CD4-positive, alpha-beta T cell (primary cell): ENCODE data around the gene MAN1A1. TPM values are rescaled to one million over a fixed set of nuclear protein-coding genes. Genes with fewer than 3 reads are reported as not detected.
A peak's percentile ranks its signal among the peaks of the same experiment; 100 is the strongest.

ENCODE experiments used
- ATAC-seq: fragments of 200-7000 bp; cut with Tn5 transposase; one replicate; pipeline ENCODE4 v1.10.0; 2022; ENCODE audit warnings: mild to moderate bottlenecking; ENCODE audit not compliant: poor library complexity
- CTCF ChIA-PET: fragments of 350-600 bp; sonication (Branson Sonifier 250); formaldehyde crosslinking; loops from one replicate; lab custom pipeline; 2021; ENCODE audit warnings: antibody characterized with exemption, inconsistent platforms; lab: Charles Lee
- POLR2A ChIA-PET: fragments of 350-600 bp; sonication (Branson Sonifier 250); formaldehyde crosslinking; loops from one replicate; lab custom pipeline; 2021; ENCODE audit warnings: antibody characterized with exemption, inconsistent platforms; lab: Charles Lee
- DNase-seq, 14 experiments: peaks; one replicate each; pipeline ENCODE4 v3.0.0-alpha.2; 2013 to 2020; ENCODE audit warnings: mixed read lengths in 2 of 14
- H3K27ac ChIP-seq, 2 donors: one replicate each; pipeline versions ENCODE4 v1.5.1 to v1.7.0; 2013; ENCODE audit warnings: low read length in 2 of 2, low read depth in 1 of 2, mild to moderate bottlenecking in 1 of 2
- H3K27me3 ChIP-seq, 2 experiments: 1 replicate in 1 of 2; 2 replicates in 1 of 2; pipeline versions ENCODE4 v1.6.1 to v1.7.0; 2013; ENCODE audit warnings: low read length in 2 of 2, control low read depth in 1 of 2, mild to moderate bottlenecking in 1 of 2, moderate library complexity in 1 of 2; ENCODE audit not compliant: insufficient read depth in 2 of 2, control insufficient read depth in 1 of 2
- H3K36me3 ChIP-seq: one replicate; pipeline ENCODE4 v1.6.1; 2013; ENCODE audit warnings: low read length, control low read depth; ENCODE audit not compliant: insufficient read depth
- H3K4me1 ChIP-seq: one replicate; pipeline ENCODE4 v1.6.1; 2013; ENCODE audit warnings: low read length, control low read depth; ENCODE audit not compliant: insufficient read depth
- H3K4me3 ChIP-seq: one replicate; pipeline ENCODE4 v1.5.1; 2013; ENCODE audit warnings: mild to moderate bottlenecking, low read length, moderate library complexity
- H3K9me3 ChIP-seq, 2 experiments: 1 replicate in 1 of 2; 2 replicates in 1 of 2; pipeline versions ENCODE4 v1.6.1 to v1.7.0; 2013; ENCODE audit warnings: low read length in 2 of 2, mild to moderate bottlenecking in 2 of 2, control low read depth in 1 of 2, moderate library complexity in 1 of 2; ENCODE audit not compliant: control insufficient read depth in 1 of 2, insufficient read depth in 1 of 2
- H3K27ac Mint-ChIP-seq: one replicate; pipeline ENCODE4 v1.8.0; 2020; ENCODE audit warnings: mixed read lengths
- H3K27me3 Mint-ChIP-seq: one replicate; pipeline ENCODE4 v1.8.0; 2021; ENCODE audit warnings: mixed read lengths
- H3K36me3 Mint-ChIP-seq: one replicate; pipeline ENCODE4 v1.8.0; 2021; ENCODE audit warnings: low read depth, mixed read lengths
- H3K4me1 Mint-ChIP-seq: one replicate; pipeline ENCODE4 v1.8.0; 2021; ENCODE audit warnings: low read depth, mixed read lengths
- H3K4me3 Mint-ChIP-seq: one replicate; pipeline ENCODE4 v1.8.0; 2020; ENCODE audit warnings: mild to moderate bottlenecking, mixed read lengths
- H3K9me3 Mint-ChIP-seq: one replicate; pipeline ENCODE4 v1.8.0; 2020; ENCODE audit warnings: mixed read lengths
- CTCF ChIP-seq: fragments of 200-600 bp; IDR thresholded peaks from one replicate; pipeline ENCODE4 v1.8.0; 2022; ENCODE audit warnings: antibody characterized with exemption, mild to moderate bottlenecking
- intact Hi-C, 2 experiments: fragments of 100-400 bp; cut with DNase I in 1 of 2; cut with micrococcal nuclease in 1 of 2; formaldehyde crosslinking; loops; one replicate each; pipeline versions ENCODE4 v1.15.1 to v1.9.0; 2023 to 2025; cut with DNase I, micrococcal nuclease
- polyA plus RNA-seq, 2 donors: library from polyadenylated mRNA; unstranded; fragments of 120-200 nt; gene quantifications; one replicate each; pipeline ENCODE4 v1.2.1, GENCODE V29; 2013
- total RNA-seq, 174 experiments: library from RNA in 2 of 174; stranded (reverse) in 2 of 174; gene quantifications; one replicate each; pipeline ENCODE4 v1.2.3 and lab custom pipeline; 2021 to 2026

MAN1A1 gene
- 1 to 10 TPM; 4.5 to 4.9 TPM for total RNA-seq
- 17.2 TPM for polyA plus RNA-seq (2013, experiment 1 of 2)
- polyA plus RNA-seq (2013, experiment 2 of 2), result 20.2 TPM
- 19.9 to 131 (median 51.0) reads per million in 172 experiments for total RNA-seq (lab: John Stamatoyannopoulos, UW)

DNA sequence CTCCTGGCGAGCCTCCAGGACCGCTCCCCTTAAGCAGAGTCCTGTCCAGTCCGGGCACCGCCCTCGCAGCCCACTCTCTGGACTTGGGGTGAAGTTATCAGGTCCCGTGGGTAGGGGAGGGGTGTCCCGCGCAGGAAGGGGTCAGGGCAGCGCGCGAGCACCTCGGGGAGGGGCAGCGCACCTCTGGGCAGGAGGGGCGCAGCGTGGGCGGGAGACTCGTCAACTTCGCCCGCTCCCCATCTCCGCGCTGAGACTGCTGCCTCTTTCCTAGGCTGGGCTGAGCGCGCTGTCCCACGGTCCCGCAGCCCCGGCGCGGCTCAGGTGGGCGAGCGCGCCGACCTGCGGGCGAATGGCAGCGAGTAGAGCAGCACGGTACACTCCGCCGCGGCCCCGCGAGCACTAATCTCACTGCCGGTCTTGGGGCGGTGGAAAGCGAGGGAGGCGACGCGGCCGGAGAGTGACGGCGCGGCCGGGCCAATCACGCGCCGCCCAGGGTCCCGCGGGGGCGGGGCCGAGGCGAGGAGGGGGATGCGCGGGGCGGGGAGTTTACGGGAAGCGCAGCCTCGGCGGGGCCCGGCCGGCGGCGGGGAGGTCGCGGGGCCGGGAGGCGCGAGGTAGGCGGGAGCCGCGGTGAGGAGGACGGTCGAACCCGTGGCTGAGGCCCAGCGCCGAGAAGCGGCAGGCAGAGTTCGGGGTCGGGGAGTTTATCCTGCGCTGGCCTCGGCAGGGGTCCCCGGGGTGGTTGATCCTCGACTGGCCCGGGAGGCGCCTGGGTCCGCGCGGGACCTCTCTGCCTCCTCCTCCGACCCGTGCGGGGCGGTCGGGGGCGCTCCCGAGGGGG is at the start of gene MAN1A1:
Gene MAN1A1, minus strand, starts transcription at position 401 of the 841 bp plus-strand sequence. CDS start 696 bp downstream, outside the sequence.
- no peaks in the 10 kb centered on the region for H3K36me3 ChIP-seq
- H3K36me3 Mint-ChIP-seq, result peaks cover 10% of the 10 kb centered on the region

GRCh38 chr6:119395192-119395591 is 45.6 kb upstream of the MAN1A1 start:
- no peak for ATAC-seq
- POLR2A ChIA-PET, result no interaction called here
- peaks cover 0 to 8% of the 10 kb centered on the region in 2 experiments for H3K9me3 ChIP-seq
- no peaks in the 10 kb centered on the region for H3K4me1 Mint-ChIP-seq
- no peak overlapping the region for H3K27ac Mint-ChIP-seq
- H3K36me3 ChIP-seq, result no peaks in the 10 kb centered on the region
- no peaks in the 10 kb centered on the region for H3K36me3 Mint-ChIP-seq
- peaks cover 7% of the 10 kb centered on the region for H3K9me3 Mint-ChIP-seq
- no peaks in the 10 kb centered on the region for H3K27me3 ChIP-seq
- no peak for DNase-seq
- intact Hi-C loops, result no loop called here
- no peaks in the 10 kb centered on the region for H3K27me3 Mint-ChIP-seq
- no peaks in the 10 kb centered on the region for H3K4me1 ChIP-seq
- TF ChIP-seq CTCF, result no peak
- no peak overlapping the region for H3K27ac ChIP-seq
- CTCF ChIA-PET, result no interaction called here
- H3K4me3 ChIP-seq, result no peak overlapping the region
- no peak overlapping the region for H3K4me3 Mint-ChIP-seq

More for the DNA sequence above, at the start of gene MAN1A1:
- ChIA-PET POLR2A (interaction anchor here (0.8 to 1.8 kb wide), 7 partner anchors 22 to 456 kb away, joined by 3 to 15 read pairs (median 5); partner anchors contain the start of gene ASF1A), CTCF (interaction anchor here (1.3 to 1.4 kb wide), 2 partner anchors 9 to 38 kb away, joined by 3 to 4 read pairs; no protein-coding TSS in a partner anchor)
- no peak for TF ChIP-seq CTCF
- DNase-seq (peak; percentile 74 to 95 (median 86)), ATAC-seq (peak; percentile 86)
- H3K4me3 Mint-ChIP-seq, result peak within 1 kb of the TSS; percentile 89
- H3K9me3 Mint-ChIP-seq, result no peaks in the 10 kb centered on the region
- peak within 1 kb of the TSS; percentile 85 for H3K27ac Mint-ChIP-seq
- H3K27me3 Mint-ChIP-seq, result no peaks in the 10 kb centered on the region
- H3K27ac ChIP-seq, result peak within 1 kb of the TSS; percentile 67 to 84
- intact Hi-C loops, result loop anchor here (2.0 to 10.0 kb wide), 7 partner anchors 17 to 1985 kb away; partner anchors contain the start of genes FAM184A (in 1 of the 2), GOPC (in 1 of the 2), MCM9 (in 1 of the 2) and NUS1 (in 1 of the 2)
- H3K4me3 ChIP-seq, result peak within 1 kb of the TSS; percentile 96
- H3K9me3 ChIP-seq, result no peaks in the 10 kb centered on the region
- no peaks in the 10 kb centered on the region for H3K27me3 ChIP-seq
- peaks cover 20% of the 10 kb centered on the region for H3K4me1 ChIP-seq
- H3K4me1 Mint-ChIP-seq, result peaks cover 64% of the 10 kb centered on the region

DNA sequence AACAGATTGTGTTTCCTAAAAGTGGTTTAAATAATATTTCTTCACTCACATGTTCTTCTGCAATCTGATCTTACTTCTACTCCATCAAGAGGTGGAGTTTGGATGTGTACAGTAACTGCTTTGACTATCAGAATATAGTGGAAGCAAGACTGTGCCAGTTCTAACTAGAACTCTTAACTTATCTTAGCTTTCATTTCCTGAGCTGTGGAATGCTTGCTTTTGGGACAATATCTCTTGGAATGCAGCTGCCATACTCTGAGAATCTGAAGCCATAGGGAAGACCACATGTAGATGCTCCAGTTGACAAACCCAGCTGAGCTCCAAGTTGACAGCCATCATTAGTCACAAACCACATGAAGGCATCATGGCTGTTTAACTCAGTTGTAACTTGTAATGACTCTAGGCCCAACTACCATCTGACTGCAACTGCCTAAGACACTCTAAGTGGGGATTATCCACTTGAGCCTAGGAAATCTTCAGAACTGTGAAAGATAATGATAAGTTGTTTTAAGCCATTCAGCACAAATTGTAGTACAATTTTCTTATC is 40.8 kb upstream of the MAN1A1 start:
- TF ChIP-seq CTCF, result no peak
- no peak overlapping the region for H3K27ac Mint-ChIP-seq
- H3K27ac ChIP-seq, result no peak overlapping the region
- no peaks in the 10 kb centered on the region for H3K4me1 ChIP-seq
- H3K9me3 Mint-ChIP-seq, result peaks cover 4% of the 10 kb centered on the region
- H3K27me3 Mint-ChIP-seq, result no peaks in the 10 kb centered on the region
- no peaks in the 10 kb centered on the region for H3K27me3 ChIP-seq
- no peaks in the 10 kb centered on the region for H3K4me1 Mint-ChIP-seq
- POLR2A ChIA-PET, result no interaction called here
- H3K36me3 ChIP-seq, result no peaks in the 10 kb centered on the region
- DNase-seq (no peak), ATAC-seq (no peak)
- no peaks in the 10 kb centered on the region for H3K9me3 ChIP-seq
- intact Hi-C loops, result no loop called here
- CTCF ChIA-PET, result no interaction called here
- H3K4me3 ChIP-seq, result no peak overlapping the region
- peaks cover 4% of the 10 kb centered on the region for H3K36me3 Mint-ChIP-seq
- no peak overlapping the region for H3K4me3 Mint-ChIP-seq
